Measurements from ENCODE around the gene MYO9A. TPM values are rescaled to one million over a fixed set of nuclear protein-coding genes. Genes with fewer than 3 reads are reported as not detected.

Gene MYO9A
- total RNA-seq, 5 donors from 2014 or later (not counting 1 experiment from before 2014, with no cell fraction given) = 35.8 to 39.1 (median 38.2) TPM

GRCh38 chr15:71844916-71845315, 273.0 kb downstream of the MYO9A start:
- Mint-ChIP-seq H3K27me3 (no peaks in the 10 kb centered on the region), H3K27ac (no peak overlapping the region), H3K4me3 (no peak overlapping the region), H3K9me3 (no peaks in the 10 kb centered on the region), H3K36me3 (peaks cover 51% of the 10 kb centered on the region), H3K4me1 (peaks cover under 1 to 4% (median 2%) of the 10 kb centered on the region in 3 donors)
- Histone ChIP-seq H3K4me3 (ENCODE audit: control insufficient read depth in 1 of 2, extremely low read depth in 1 of 2, low read length in 1 of 2) (no peak overlapping the region), H3K36me3 (ENCODE audit: control insufficient read depth in 2 of 2, extremely low read depth in 1 of 2, insufficient read depth in 1 of 2, low read length in 1 of 2) (peaks cover 0 to 30% of the 10 kb centered on the region in 2 donors), H3K9me3 (no peaks in the 10 kb centered on the region), H3K27ac (ENCODE audit: low read length) (no peak overlapping the region), H3K27me3 (replicated peaks in 1 of 2; ENCODE audit: control insufficient read depth in 2 of 2, extremely low read depth in 1 of 2, insufficient read depth in 2 of 2, low read length in 1 of 2) (no peaks in the 10 kb centered on the region), H3K4me1 (ENCODE audit: control insufficient read depth in 1 of 2, extremely low read depth in 1 of 2, insufficient read depth in 2 of 2, low read length in 2 of 2) (no peaks in the 10 kb centered on the region)
- WGBS (ENCODE audit: insufficient coverage) = no CpG with 5 or more reads among the region's 2 CpGs
- DNase-seq (no peak), ATAC-seq (replicated peaks in 1 of 4) (no peak)
- POLR2A ChIA-PET = no interaction called here
- CTCF ChIA-PET = no interaction called here

- H3K36me3 Mint-ChIP-seq = peaks cover 24% of the 10 kb centered on the region
- DNase-seq (no peak), ATAC-seq (replicated peaks in 1 of 4) (no peak)
- Histone ChIP-seq H3K27me3 (replicated peaks in 1 of 2; ENCODE audit: control insufficient read depth in 2 of 2, extremely low read depth in 1 of 2, insufficient read depth in 2 of 2, low read length in 1 of 2) (no peaks in the 10 kb centered on the region), H3K9me3 (no peaks in the 10 kb centered on the region), H3K36me3 (ENCODE audit: control insufficient read depth in 2 of 2, extremely low read depth in 1 of 2, insufficient read depth in 1 of 2, low read length in 1 of 2) (peaks cover 0 to 11% of the 10 kb centered on the region in 2 donors), H3K27ac (ENCODE audit: low read length) (no peak overlapping the region), H3K4me1 (ENCODE audit: control insufficient read depth in 1 of 2, extremely low read depth in 1 of 2, insufficient read depth in 2 of 2, low read length in 2 of 2) (peaks cover 0 to 14% of the 10 kb centered on the region in 2 experiments), H3K4me3 (ENCODE audit: control insufficient read depth in 1 of 2, extremely low read depth in 1 of 2, low read length in 1 of 2) (no peak overlapping the region)
- WGBS (ENCODE audit: insufficient coverage) = no CpG with 5 or more reads among the region's 3 CpGs
- ChIA-PET POLR2A (no interaction called here), CTCF (no interaction called here)
- peaks cover 11 to 15% (median 14%) of the 10 kb centered on the region in 3 donors for H3K4me1 Mint-ChIP-seq
- no peaks in the 10 kb centered on the region for H3K9me3 Mint-ChIP-seq
- no peak overlapping the region for H3K27ac Mint-ChIP-seq
- H3K27me3 Mint-ChIP-seq = no peaks in the 10 kb centered on the region
- H3K4me3 Mint-ChIP-seq = no peak overlapping the region
These were observed 276.4 kb downstream of the MYO9A start for GRCh38 chr15:71841563-71841962.

- Mint-ChIP-seq H3K4me3 (no peak overlapping the region), H3K36me3 (peaks cover 69% of the 10 kb centered on the region), H3K9me3 (peaks cover 0 to 4% (median 4%) of the 10 kb centered on the region in 3 donors), H3K27ac (no peak overlapping the region), H3K27me3 (no peaks in the 10 kb centered on the region), H3K4me1 (no peaks in the 10 kb centered on the region)
- Histone ChIP-seq H3K27me3 (replicated peaks in 1 of 2; ENCODE audit: control insufficient read depth in 2 of 2, extremely low read depth in 1 of 2, insufficient read depth in 2 of 2, low read length in 1 of 2) (no peaks in the 10 kb centered on the region), H3K4me1 (ENCODE audit: control insufficient read depth in 1 of 2, extremely low read depth in 1 of 2, insufficient read depth in 2 of 2, low read length in 2 of 2) (no peaks in the 10 kb centered on the region), H3K27ac (ENCODE audit: low read length) (no peak overlapping the region), H3K36me3 (ENCODE audit: control insufficient read depth in 2 of 2, extremely low read depth in 1 of 2, insufficient read depth in 1 of 2, low read length in 1 of 2) (peaks cover 6 to 44% of the 10 kb centered on the region in 2 donors), H3K4me3 (ENCODE audit: control insufficient read depth in 1 of 2, extremely low read depth in 1 of 2, low read length in 1 of 2) (no peak overlapping the region), H3K9me3 (no peaks in the 10 kb centered on the region)
- ATAC-seq (replicated peaks in 1 of 4) (no peak), DNase-seq (no peak)
- ChIA-PET POLR2A (interaction anchor here in 1 of 2 donors (0.7 kb wide), 1 partner anchor 32 kb away, joined by 19 read pairs; no protein-coding TSS in a partner anchor), CTCF (interaction anchor here in 1 of 2 donors (0.7 kb wide), 1 partner anchor 46 kb away, joined by 6 read pairs; no protein-coding TSS in a partner anchor)
- no CpG with 5 or more reads among the region's 2 CpGs for WGBS (ENCODE audit: insufficient coverage)
These were observed 287.0 kb downstream of the MYO9A start for GRCh38 chr15:71830981-71831380.

- Mint-ChIP-seq H3K36me3 (peaks cover 91% of the 10 kb centered on the region), H3K4me3 (no peak overlapping the region), H3K4me1 (no peaks in the 10 kb centered on the region), H3K27me3 (no peaks in the 10 kb centered on the region), H3K27ac (no peak overlapping the region), H3K9me3 (peaks cover 0 to 36% (median 28%) of the 10 kb centered on the region in 3 donors)
- H3K4me3 ChIP-seq (ENCODE audit: control insufficient read depth in 1 of 2, extremely low read depth in 1 of 2, low read length in 1 of 2) = no peak overlapping the region
- H3K27me3 ChIP-seq (replicated peaks in 1 of 2; ENCODE audit: control insufficient read depth in 2 of 2, extremely low read depth in 1 of 2, insufficient read depth in 2 of 2, low read length in 1 of 2) = no peaks in the 10 kb centered on the region
- ChIA-PET POLR2A (no interaction called here), CTCF (no interaction called here)
- H3K36me3 ChIP-seq (ENCODE audit: control insufficient read depth in 2 of 2, extremely low read depth in 1 of 2, insufficient read depth in 1 of 2, low read length in 1 of 2) = peaks cover 3 to 43% of the 10 kb centered on the region in 2 donors
- no peaks in the 10 kb centered on the region for H3K9me3 ChIP-seq
- no peaks in the 10 kb centered on the region for H3K4me1 ChIP-seq (ENCODE audit: control insufficient read depth in 1 of 2, extremely low read depth in 1 of 2, insufficient read depth in 2 of 2, low read length in 2 of 2)
- WGBS (ENCODE audit: insufficient coverage) = 89% methylated on average over 2 of the region's 5 CpGs
- H3K27ac ChIP-seq (ENCODE audit: low read length) = no peak overlapping the region
- no peak for ATAC-seq (replicated peaks in 1 of 4)
- DNase-seq = no peak
These were observed 291.8 kb downstream of the MYO9A start for GRCh38 chr15:71826196-71826595.

GRCh38 chr15:71825021-71825730, 292.8 kb downstream of the MYO9A start:
- no peak for ATAC-seq (replicated peaks in 1 of 4)
- H3K27me3 ChIP-seq (replicated peaks in 1 of 2; ENCODE audit: control insufficient read depth in 2 of 2, extremely low read depth in 1 of 2, insufficient read depth in 2 of 2, low read length in 1 of 2) = no peaks in the 10 kb centered on the region
- H3K4me3 ChIP-seq (ENCODE audit: control insufficient read depth in 1 of 2, extremely low read depth in 1 of 2, low read length in 1 of 2) = no peak overlapping the region
- H3K4me1 ChIP-seq (ENCODE audit: control insufficient read depth in 1 of 2, extremely low read depth in 1 of 2, insufficient read depth in 2 of 2, low read length in 2 of 2) = no peaks in the 10 kb centered on the region
- ChIA-PET POLR2A (no interaction called here), CTCF (no interaction called here)
- H3K36me3 Mint-ChIP-seq = peaks cover 88% of the 10 kb centered on the region
- H3K9me3 ChIP-seq = no peaks in the 10 kb centered on the region
- H3K4me1 Mint-ChIP-seq = no peaks in the 10 kb centered on the region
- no peak overlapping the region for H3K27ac ChIP-seq (ENCODE audit: low read length)
- DNase-seq = no peak
- WGBS (ENCODE audit: insufficient coverage) = 100% methylated on average over 2 of the region's 4 CpGs
- peaks cover 3 to 41% of the 10 kb centered on the region in 2 donors for H3K36me3 ChIP-seq (ENCODE audit: control insufficient read depth in 2 of 2, extremely low read depth in 1 of 2, insufficient read depth in 1 of 2, low read length in 1 of 2)
- H3K9me3 Mint-ChIP-seq = peaks cover 0 to 44% (median 36%) of the 10 kb centered on the region in 3 donors
- no peaks in the 10 kb centered on the region for H3K27me3 Mint-ChIP-seq
- no peak overlapping the region for H3K4me3 Mint-ChIP-seq
- H3K27ac Mint-ChIP-seq = no peak overlapping the region

- Histone ChIP-seq H3K27ac (ENCODE audit: low read length) (no peak overlapping the region), H3K36me3 (ENCODE audit: control insufficient read depth in 2 of 2, extremely low read depth in 1 of 2, insufficient read depth in 1 of 2, low read length in 1 of 2) (peaks cover 3 to 27% of the 10 kb centered on the region in 2 donors), H3K9me3 (no peaks in the 10 kb centered on the region), H3K4me3 (ENCODE audit: control insufficient read depth in 1 of 2, extremely low read depth in 1 of 2, low read length in 1 of 2) (no peak overlapping the region), H3K4me1 (ENCODE audit: control insufficient read depth in 1 of 2, extremely low read depth in 1 of 2, insufficient read depth in 2 of 2, low read length in 2 of 2) (no peaks in the 10 kb centered on the region), H3K27me3 (replicated peaks in 1 of 2; ENCODE audit: control insufficient read depth in 2 of 2, extremely low read depth in 1 of 2, insufficient read depth in 2 of 2, low read length in 1 of 2) (no peaks in the 10 kb centered on the region)
- DNase-seq (no peak), ATAC-seq (replicated peaks in 1 of 4) (no peak)
- Mint-ChIP-seq H3K9me3 (peaks cover 0 to 51% (median 38%) of the 10 kb centered on the region in 3 donors), H3K27me3 (no peaks in the 10 kb centered on the region), H3K4me1 (no peaks in the 10 kb centered on the region), H3K27ac (no peak overlapping the region), H3K36me3 (peaks cover 77% of the 10 kb centered on the region), H3K4me3 (no peak overlapping the region)
- WGBS (ENCODE audit: insufficient coverage) = 94% methylated on average over 3 of the region's 3 CpGs
- ChIA-PET POLR2A (no interaction called here), CTCF (no interaction called here)
These were observed 294.1 kb downstream of the MYO9A start for GRCh38 chr15:71823801-71824200.
